GM12878 (cell line): Measurements from ENCODE around the gene HBZ. TPM values are rescaled to one million over a fixed set of nuclear protein-coding genes. Genes with fewer than 3 reads are reported as not detected.

Experiments used
- ATAC-seq: fragments of 200-7000 bp; cut with Tn5 transposase; 3 replicates; pipeline ENCODE4 v1.9.1; 2020; ENCODE audit warnings: mild to moderate bottlenecking, moderate library complexity
- BruUV-seq: library from RNA; stranded (reverse); fragments of 400-500 nt; replicated peaks from 2 replicates; lab custom pipeline; 2021; lab: Mats Ljungman, UMichigan
- CTCF ChIA-PET: fragments of 300-600 bp; sonication (Branson Sonifier 250); formaldehyde crosslinking; extraction: SDS; loops from one replicate; lab custom pipeline; 2021; ENCODE audit warnings: inconsistent platforms; lab: Yijun Ruan, JAX
- POLR2A ChIA-PET: fragments of 350-600 bp; formaldehyde crosslinking; extraction: SDS; loops from one replicate; lab custom pipeline; 2021; ENCODE audit warnings: inconsistent platforms; lab: Charles Lee
- RAD21 ChIA-PET: fragments of 300-600 bp; sonication (Branson Sonifier 250); formaldehyde crosslinking; loops from one replicate; lab custom pipeline; 2023; ENCODE audit warnings: antibody characterized with exemption; ENCODE audit not compliant: unreplicated experiment; lab: Charles Lee
- SMC1A ChIA-PET: fragments of 300-600 bp; sonication (Branson Sonifier 250); formaldehyde crosslinking; loops from one replicate; lab custom pipeline; 2023; ENCODE audit not compliant: unreplicated experiment, uncharacterized antibody; lab: Charles Lee
- DNase-seq: peaks from one replicate; pipeline ENCODE4 v3.0.0-alpha.2; 2011; ENCODE audit warnings: low read depth, low spot score
- FAIRE-seq: peaks from 3 replicates; lab custom pipeline; 2011; peaks lifted over from hg19 to GRCh38; lab: Jason Lieb, UNC
- H2AFZ ChIP-seq: 2 replicates; pipeline ENCODE4 v1.6.0; 2011; ENCODE audit warnings: low read depth, low read length, control low read depth; ENCODE audit not compliant: control insufficient read depth
- H3K27ac ChIP-seq: 2 replicates; pipeline ENCODE4 v1.5.1; 2011; ENCODE audit warnings: control low read depth; ENCODE audit not compliant: control insufficient read depth, insufficient read depth
- H3K27me3 ChIP-seq, 2 experiments: replicated peaks in 1 of 2; 2 replicates each; pipeline versions ENCODE4 v1.6.0 to v1.6.1; 2011; ENCODE audit warnings: low read length in 1 of 2; ENCODE audit not compliant: control insufficient read depth in 2 of 2, insufficient read depth in 2 of 2
- H3K36me3 ChIP-seq, 2 experiments: 2 replicates each; pipeline ENCODE4 v1.5.1; 2011; ENCODE audit warnings: low read length in 1 of 2; ENCODE audit not compliant: control insufficient read depth in 2 of 2, insufficient read depth in 2 of 2
- H3K4me1 ChIP-seq: 2 replicates; pipeline ENCODE4 v1.6.1; 2011; ENCODE audit warnings: mild to moderate bottlenecking, low read length, moderate library complexity, mixed read lengths; ENCODE audit not compliant: control insufficient read depth, insufficient read depth
- H3K4me2 ChIP-seq: 2 replicates; pipeline ENCODE4 v1.6.0; 2011; ENCODE audit warnings: control low read depth; ENCODE audit not compliant: control insufficient read depth, insufficient read depth
- H3K4me3 ChIP-seq: fragments of 200-600 bp; sonication (generic); 2 replicates; pipeline ENCODE4 v1.5.1; 2016
- H3K79me2 ChIP-seq: 2 replicates; pipeline ENCODE4 v1.6.0; 2011; ENCODE audit warnings: low read length; ENCODE audit not compliant: control insufficient read depth, insufficient read depth
- H3K9ac ChIP-seq: 2 replicates; pipeline ENCODE4 v1.8.0; 2011; ENCODE audit warnings: low read length, control low read depth, mixed read lengths; ENCODE audit not compliant: control insufficient read depth, insufficient read depth
- H3K9me3 ChIP-seq: replicated peaks from 3 replicates; pipeline ENCODE4 v1.5.1; 2011; ENCODE audit warnings: mild to moderate bottlenecking, low read length; ENCODE audit not compliant: control insufficient read depth, insufficient read depth
- H4K20me1 ChIP-seq: 2 replicates; pipeline ENCODE4 v1.6.0; 2011; ENCODE audit not compliant: control insufficient read depth, insufficient read depth
- BRCA1 ChIP-seq: IDR thresholded peaks from 2 replicates; pipeline ENCODE4 v1.6.1; 2011; ENCODE audit warnings: low read depth, low read length, improper control_type of control experiment
- CBX5 ChIP-seq: sonication (generic); IDR thresholded peaks from 2 replicates; pipeline ENCODE4 v1.6.1; 2016; ENCODE audit warnings: low read depth, moderate library complexity, mild to moderate bottlenecking, inconsistent platforms
- ETV6 ChIP-seq, 2 experiments: fragments of 450-650 bp in 1 of 2; IDR thresholded peaks in 1 of 2; conservative IDR thresholded peaks in 1 of 2; 2 replicates each; pipeline ENCODE4 v1.6.1; 2014; ENCODE audit warnings: antibody characterized with exemption in 1 of 2, borderline replicate concordance in 1 of 2, low read depth in 1 of 2, mild to moderate bottlenecking in 1 of 2, moderate library complexity in 1 of 2
- FOXM1 ChIP-seq: IDR thresholded peaks from 2 replicates; pipeline ENCODE4 v1.6.1; 2012; ENCODE audit warnings: low read depth, mild to moderate bottlenecking, inconsistent platforms, low read length, moderate library complexity
- NR2C2 ChIP-seq: IDR thresholded peaks from 2 replicates; pipeline ENCODE4 v1.6.1; 2011; ENCODE audit warnings: borderline replicate concordance, low read depth; ENCODE audit not compliant: control insufficient read depth, insufficient read length
- POLR2A ChIP-seq: IDR thresholded peaks from 2 replicates; pipeline ENCODE4 v1.6.1; 2011; ENCODE audit warnings: low read depth, mild to moderate bottlenecking, low read length
- RAD51 ChIP-seq: fragments of 450-650 bp; IDR thresholded peaks from 2 replicates; pipeline ENCODE4 v1.6.1; 2016; ENCODE audit warnings: moderate library complexity, mild to moderate bottlenecking, inconsistent platforms
- SIX5 ChIP-seq: IDR thresholded peaks from 2 replicates; pipeline ENCODE4 v1.6.1; 2011; ENCODE audit warnings: mild to moderate bottlenecking, low read depth, low read length, moderate library complexity; ENCODE audit not compliant: severe bottlenecking
- TARDBP ChIP-seq: IDR thresholded peaks from 2 replicates; pipeline ENCODE4 v1.6.1; 2016; ENCODE audit warnings: borderline replicate concordance
- WRNIP1 ChIP-seq: IDR thresholded peaks from 2 replicates; pipeline ENCODE4 v1.6.1; 2011; ENCODE audit warnings: low read depth, low read length, improper control_type of control experiment, borderline replicate concordance
- WGBS: methylation state at CpG from one replicate; pipeline ENCODE4 v1.1.6; 2016; ENCODE audit warnings: low lambda C conversion rate; ENCODE audit not compliant: insufficient replicate concordance, insufficient coverage; ENCODE audit errors: missing lambda C conversion rate; 5-methylcytosine and 5-hydroxymethylcytosine counted together
- in situ Hi-C: fragments of 300-500 bp; cut with MboI; formaldehyde crosslinking; loops from 9 replicates; pipeline ENCODE4 v1.14.3; 2018; ENCODE audit warnings: mixed read lengths
- intact Hi-C: fragments of 100-400 bp; cut with micrococcal nuclease; formaldehyde crosslinking; loops from one replicate; pipeline ENCODE4 v1.14.2; 2022; ENCODE audit not compliant: unreplicated experiment
- polyA plus RNA-seq, 11 experiments: library from polyadenylated mRNA; depleted of rRNA in 4 of 11; unstranded in 6 of 11; stranded (reverse) in 5 of 11; fragments of >200 nt; fragmentation: Nextera tagmentation in 4 of 11; fragmentation: Illumina TruSeq in 1 of 11; extraction: Ambion mirVana in 4 of 11; extraction: Trizol in 1 of 11; gene quantifications; 1 replicate in 1 of 11; 2 replicates in 10 of 11; pipeline versions ENCODE4 v1.2.1 to v1.2.3, GENCODE V29; 2011 to 2016; ENCODE audit warnings: inconsistent platforms in 2 of 11, missing spikeins in 2 of 11, low read depth in 1 of 11
- total RNA-seq, 4 experiments: library from RNA; depleted of rRNA in 3 of 4; stranded (reverse); fragments of >200 nt in 3 of 4; fragmentation: Illumina TruSeq in 1 of 4; extraction: Trizol in 1 of 4; gene quantifications; 2 replicates each; pipeline versions ENCODE4 v1.2.1 to v1.2.3, GENCODE V29; 2013 to 2021
- TF ChIP-seq, protein P1 (sequence below): fragments of 450-650 bp; IDR thresholded peaks from 2 replicates; pipeline ENCODE4 v1.6.1; 2017; ENCODE audit warnings: mild to moderate bottlenecking
- TF ChIP-seq, protein P2 (sequence below): fragments of 450-650 bp; IDR thresholded peaks from 2 replicates; pipeline ENCODE4 v1.6.1; 2016; ENCODE audit warnings: mild to moderate bottlenecking

Gene HBZ
- total and polyA plus RNA-seq, 10 of the 15 experiments (the other 5 are each of a cell fraction or from before 2014, with no cell fraction given) = 0.49 TPM; not detected in 9

DNA sequence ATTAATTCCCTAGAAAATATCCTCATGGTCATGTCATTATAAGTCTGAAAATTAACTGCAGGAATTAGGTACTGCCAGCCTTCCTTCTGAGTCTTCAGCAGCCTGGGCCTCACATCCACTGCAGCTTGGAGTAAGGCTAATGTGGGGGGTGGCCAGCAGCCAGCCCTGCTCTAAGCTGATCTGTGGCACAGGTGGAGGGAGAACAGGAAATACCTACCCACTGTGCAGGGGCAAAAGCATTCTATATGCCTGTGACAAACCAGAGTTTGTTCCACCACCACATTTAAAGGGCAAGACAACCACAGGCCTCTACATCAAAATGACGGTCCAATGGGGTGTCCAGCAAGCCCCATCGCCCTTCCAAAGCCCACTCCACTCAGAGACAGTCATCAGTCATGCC, 23.4 kb upstream of the HBZ start:
- in situ Hi-C loops = no loop called here
- Histone ChIP-seq H2AFZ (no peak overlapping the region), H3K4me3 (no peak overlapping the region), H4K20me1 (no peaks in the 10 kb centered on the region), H3K36me3 (no peaks in the 10 kb centered on the region; a peak in 1 of 4 replicates), H3K9me3 (no peaks in the 10 kb centered on the region; the same call in 2 of the 3 replicates), H3K27me3 (no peaks in the 10 kb centered on the region), H3K9ac (no peak overlapping the region), H3K27ac (no peak overlapping the region), H3K79me2 (peaks cover 12% of the 10 kb centered on the region), H3K4me1 (peaks cover 11% of the 10 kb centered on the region), H3K4me2 (no peak overlapping the region)
- ATAC-seq = no peak
- BruUV-seq = no TSS peak
- CTCF ChIA-PET = interaction anchor here (1.7 kb wide), 1 partner anchor 22 kb away, joined by 5 read pairs; no protein-coding TSS in a partner anchor
- intact Hi-C loops = no loop called here
- SMC1A ChIA-PET = interaction anchor here (0.6 kb wide), 1 partner anchor 98 kb away, joined by 3 read pairs; no protein-coding TSS in a partner anchor
- DNase-seq = no peak
- POLR2A ChIA-PET = interaction anchor here (0.6 kb wide), 1 partner anchor 9 kb away, joined by 5 read pairs; the partner anchor contains the start of gene NPRL3
- RAD21 ChIA-PET = no interaction called here
- 73% methylated on average over 2 of the region's 2 CpGs for WGBS
- no peak for TF ChIP-seq ETV6 (conservative IDR thresholded peaks at IDR 0.05 in 1 of 2, IDR thresholded peaks at IDR 0.05 in 1 of 2; ENCODE audit: borderline replicate concordance in 1 of 2, low read depth in 1 of 2)
- TF ChIP-seq, protein P1, sequence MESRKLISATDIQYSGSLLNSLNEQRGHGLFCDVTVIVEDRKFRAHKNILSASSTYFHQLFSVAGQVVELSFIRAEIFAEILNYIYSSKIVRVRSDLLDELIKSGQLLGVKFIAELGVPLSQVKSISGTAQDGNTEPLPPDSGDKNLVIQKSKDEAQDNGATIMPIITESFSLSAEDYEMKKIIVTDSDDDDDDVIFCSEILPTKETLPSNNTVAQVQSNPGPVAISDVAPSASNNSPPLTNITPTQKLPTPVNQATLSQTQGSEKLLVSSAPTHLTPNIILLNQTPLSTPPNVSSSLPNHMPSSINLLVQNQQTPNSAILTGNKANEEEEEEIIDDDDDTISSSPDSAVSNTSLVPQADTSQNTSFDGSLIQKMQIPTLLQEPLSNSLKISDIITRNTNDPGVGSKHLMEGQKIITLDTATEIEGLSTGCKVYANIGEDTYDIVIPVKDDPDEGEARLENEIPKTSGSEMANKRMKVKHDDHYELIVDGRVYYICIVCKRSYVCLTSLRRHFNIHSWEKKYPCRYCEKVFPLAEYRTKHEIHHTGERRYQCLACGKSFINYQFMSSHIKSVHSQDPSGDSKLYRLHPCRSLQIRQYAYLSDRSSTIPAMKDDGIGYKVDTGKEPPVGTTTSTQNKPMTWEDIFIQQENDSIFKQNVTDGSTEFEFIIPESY = no peak
- no peak for TF ChIP-seq TARDBP
- TF ChIP-seq RAD51 = no peak
- no peak for TF ChIP-seq CBX5
- no peak for TF ChIP-seq FOXM1
- TF ChIP-seq WRNIP1 = no peak
- TF ChIP-seq BRCA1 = no peak
- TF ChIP-seq SIX5 = no peak
- TF ChIP-seq POLR2A = no peak
- TF ChIP-seq, protein P2, sequence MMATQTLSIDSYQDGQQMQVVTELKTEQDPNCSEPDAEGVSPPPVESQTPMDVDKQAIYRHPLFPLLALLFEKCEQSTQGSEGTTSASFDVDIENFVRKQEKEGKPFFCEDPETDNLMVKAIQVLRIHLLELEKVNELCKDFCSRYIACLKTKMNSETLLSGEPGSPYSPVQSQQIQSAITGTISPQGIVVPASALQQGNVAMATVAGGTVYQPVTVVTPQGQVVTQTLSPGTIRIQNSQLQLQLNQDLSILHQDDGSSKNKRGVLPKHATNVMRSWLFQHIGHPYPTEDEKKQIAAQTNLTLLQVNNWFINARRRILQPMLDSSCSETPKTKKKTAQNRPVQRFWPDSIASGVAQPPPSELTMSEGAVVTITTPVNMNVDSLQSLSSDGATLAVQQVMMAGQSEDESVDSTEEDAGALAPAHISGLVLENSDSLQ = no peak
- TF ChIP-seq NR2C2 = no peak
- no peak for FAIRE-seq
